ENCODE results near the gene UBR3.

GRCh38 chr2:170095380-170095779 is 268.1 kb downstream of the UBR3 start:
- TF ChIP-seq CTCF (IDR thresholded peaks at IDR 0.05) (no peak), POLR2A (IDR thresholded peaks at IDR 0.05) (no peak), EP300 (IDR thresholded peaks at IDR 0.05) (no peak)
